H1 (cell line): Measurements from ENCODE around the gene MMP24OS. TPM values are rescaled to one million over a fixed set of nuclear protein-coding genes. Genes with fewer than 3 reads are reported as not detected.

Experiments used
- CTCF ChIA-PET: fragments of 300-600 bp; sonication (Branson Sonifier 250); formaldehyde crosslinking; loops from one replicate; lab custom pipeline; 2021; ENCODE audit not compliant: partially characterized antibody; lab: Charles Lee
- POLR2A ChIA-PET: fragments of 300-600 bp; sonication (Branson Sonifier 250); formaldehyde crosslinking; loops from one replicate; lab custom pipeline; 2021; ENCODE audit warnings: inconsistent platforms; ENCODE audit not compliant: partially characterized antibody; lab: Charles Lee
- DNase-seq, 2 experiments: peaks; one replicate each; pipeline versions ENCODE4 v3.0.0 to v3.0.0-alpha.2; 2010 to 2022; ENCODE audit warnings: low spot score in 2 of 2, low read depth in 1 of 2, mixed read lengths in 1 of 2
- FAIRE-seq: peaks from 2 replicates; lab custom pipeline; 2011; peaks lifted over from hg19 to GRCh38; lab: Jason Lieb, UNC
- H2AFZ ChIP-seq: 2 replicates; pipeline ENCODE4 v1.8.1; 2012; ENCODE audit warnings: low read length, inconsistent platforms
- H2AK5ac ChIP-seq: 2 replicates; pipeline ENCODE4 v1.6.1; 2013; ENCODE audit warnings: low read depth, low read length
- H2BK120ac ChIP-seq: replicated peaks from 2 replicates; pipeline ENCODE3; 2013; ENCODE audit warnings: low read depth, low read length, inconsistent platforms
- H2BK12ac ChIP-seq: 2 replicates; pipeline ENCODE4 v1.6.1; 2013; ENCODE audit warnings: low read depth, low read length
- H2BK15ac ChIP-seq: 2 replicates; pipeline ENCODE4 v1.6.1; 2013; ENCODE audit warnings: low read length
- H2BK20ac ChIP-seq: 2 replicates; pipeline ENCODE4 v1.6.1; 2013; ENCODE audit warnings: low read length
- H2BK5ac ChIP-seq: 2 replicates; pipeline ENCODE4 v1.6.1; 2013; ENCODE audit warnings: low read depth, low read length
- H3K14ac ChIP-seq: 2 replicates; pipeline ENCODE4 v1.6.1; 2013; ENCODE audit warnings: inconsistent platforms; ENCODE audit not compliant: insufficient read length
- H3K18ac ChIP-seq: 2 replicates; pipeline ENCODE4 v1.6.1; 2013; ENCODE audit warnings: low read length; ENCODE audit errors: extremely low read depth
- H3K23ac ChIP-seq: 2 replicates; pipeline ENCODE4 v1.6.1; 2013; ENCODE audit warnings: inconsistent platforms; ENCODE audit not compliant: insufficient read length
- H3K23me2 ChIP-seq: 2 replicates; pipeline ENCODE4 v1.6.1; 2013; ENCODE audit warnings: low read depth, low read length
- H3K27ac ChIP-seq: 2 replicates; pipeline ENCODE4 v1.6.1; 2011; ENCODE audit warnings: low read depth, low read length, inconsistent platforms
- H3K27me3 ChIP-seq, 4 experiments: replicated peaks in 1 of 4; 1 replicate in 1 of 4; 2 replicates in 3 of 4; pipeline versions ENCODE4 v1.6.1 to v1.8.1; 2011 to 2013; ENCODE audit warnings: low read length in 3 of 4, mild to moderate bottlenecking in 3 of 4, inconsistent platforms in 2 of 4, mixed read lengths in 2 of 4, moderate library complexity in 1 of 4; ENCODE audit not compliant: control insufficient read depth in 3 of 4, insufficient read depth in 3 of 4; ENCODE audit errors: extremely low read depth in 1 of 4
- H3K36me3 ChIP-seq, 4 experiments: 2 replicates each; pipeline versions ENCODE4 v1.6.1 to v1.8.1; 2011 to 2013; ENCODE audit warnings: mild to moderate bottlenecking in 4 of 4, low read length in 3 of 4, moderate library complexity in 2 of 4, control low read depth in 1 of 4, inconsistent platforms in 1 of 4; ENCODE audit not compliant: insufficient read depth in 4 of 4, control insufficient read depth in 2 of 4
- H3K4ac ChIP-seq: replicated peaks from 2 replicates; pipeline ENCODE3; 2013; ENCODE audit warnings: low read length, low read depth, mixed read lengths, inconsistent platforms; ENCODE audit not compliant: insufficient read length
- H3K4me1 ChIP-seq, 4 experiments: replicated peaks in 1 of 4; 1 replicate in 1 of 4; 2 replicates in 3 of 4; pipeline versions ENCODE4 v1.6.1 to v1.8.1; 2011 to 2013; ENCODE audit warnings: low read length in 3 of 4, inconsistent platforms in 2 of 4, mixed read lengths in 1 of 4; ENCODE audit not compliant: insufficient read depth in 4 of 4, control insufficient read depth in 3 of 4
- H3K4me2 ChIP-seq, 2 experiments: 2 replicates each; pipeline versions ENCODE4 v1.6.1 to v1.8.1; 2011 to 2013; ENCODE audit warnings: low read depth in 2 of 2, low read length in 2 of 2, control low read depth in 1 of 2, inconsistent platforms in 1 of 2, mild to moderate bottlenecking in 1 of 2; ENCODE audit not compliant: insufficient read depth in 1 of 2
- H3K4me3 ChIP-seq, 4 experiments: fragments of 200-600, 300-600 bp in 1 of 4; sonication (generic), shearing (Covaris generic), sonication (Bioruptor Twin) in 1 of 4; 2 replicates each; pipeline versions ENCODE4 v1.5.1 to v1.8.1; 2011 to 2016; ENCODE audit warnings: low read length in 4 of 4, low read depth in 3 of 4, control low read depth in 2 of 4, inconsistent platforms in 2 of 4, mild to moderate bottlenecking in 2 of 4, mixed read lengths in 1 of 4, moderate library complexity in 1 of 4; ENCODE audit not compliant: insufficient read depth in 2 of 4; ENCODE audit errors: extremely low read depth in 1 of 4
- H3K56ac ChIP-seq: replicated peaks from 2 replicates; pipeline ENCODE3; 2013; ENCODE audit warnings: low read depth, mild to moderate bottlenecking, mixed read lengths, low read length, inconsistent platforms; ENCODE audit not compliant: insufficient read length
- H3K79me1 ChIP-seq: 2 replicates; pipeline ENCODE4 v1.6.1; 2013; ENCODE audit warnings: low read depth, low read length, control low read depth
- H3K79me2 ChIP-seq, 2 experiments: 2 replicates each; pipeline versions ENCODE4 v1.6.1 to v1.8.1; 2012 to 2013; ENCODE audit warnings: low read length in 2 of 2, mild to moderate bottlenecking in 2 of 2, inconsistent platforms in 1 of 2; ENCODE audit not compliant: insufficient read depth in 2 of 2, control insufficient read depth in 1 of 2
- H3K9ac ChIP-seq, 4 experiments: replicated peaks in 1 of 4; 1 replicate in 1 of 4; 2 replicates in 3 of 4; pipeline versions ENCODE4 v1.6.1 to v1.8.1; 2011 to 2013; ENCODE audit warnings: low read depth in 3 of 4, low read length in 3 of 4, control low read depth in 2 of 4, mild to moderate bottlenecking in 2 of 4, moderate library complexity in 2 of 4, inconsistent platforms in 1 of 4; ENCODE audit errors: extremely low read depth in 1 of 4
- H3K9me3 ChIP-seq, 2 experiments: 2 replicates each; pipeline versions ENCODE4 v1.6.1 to v1.8.1; 2012 to 2013; ENCODE audit warnings: mild to moderate bottlenecking in 2 of 2, moderate library complexity in 2 of 2, control low read depth in 1 of 2, inconsistent platforms in 1 of 2, low read depth in 1 of 2, low read length in 1 of 2, mixed read lengths in 1 of 2; ENCODE audit not compliant: insufficient read depth in 2 of 2
- H4K20me1 ChIP-seq, 2 experiments: replicated peaks in 1 of 2; 2 replicates each; pipeline versions ENCODE3 to v1.8.1; 2011 to 2013; ENCODE audit warnings: inconsistent platforms in 2 of 2, low read length in 2 of 2, mild to moderate bottlenecking in 1 of 2; ENCODE audit not compliant: insufficient read depth in 2 of 2, control insufficient read depth in 1 of 2
- H4K5ac ChIP-seq: 2 replicates; pipeline ENCODE4 v1.6.1; 2013; ENCODE audit warnings: low read length, low read depth, mixed read lengths, inconsistent platforms; ENCODE audit not compliant: insufficient read length
- H4K8ac ChIP-seq: 2 replicates; pipeline ENCODE4 v1.8.0; 2013; ENCODE audit warnings: mild to moderate bottlenecking, moderate library complexity, low read length, inconsistent platforms; ENCODE audit not compliant: insufficient read depth; ENCODE audit errors: extremely low read depth
- H4K91ac ChIP-seq: replicated peaks from 2 replicates; pipeline ENCODE3; 2013; ENCODE audit warnings: low read length, mixed read lengths, inconsistent platforms; ENCODE audit not compliant: insufficient read length
- ATF3 ChIP-seq: IDR thresholded peaks from 2 replicates; pipeline ENCODE4 v1.6.1; 2011; ENCODE audit warnings: low read depth, mild to moderate bottlenecking, low read length; ENCODE audit not compliant: insufficient read depth
- BACH1 ChIP-seq: IDR thresholded peaks from 2 replicates; pipeline ENCODE4 v1.6.1; 2012; ENCODE audit warnings: low read length, improper control_type of control experiment
- EP300 ChIP-seq, 2 experiments: IDR thresholded peaks; 1 replicate in 1 of 2; 2 replicates in 1 of 2; pipeline ENCODE4 v1.6.1; 2011 to 2012; ENCODE audit warnings: low read depth in 2 of 2, low read length in 2 of 2, mild to moderate bottlenecking in 2 of 2, borderline replicate concordance in 1 of 2, inconsistent platforms in 1 of 2, moderate library complexity in 1 of 2
- RNF2 ChIP-seq: fragments of 200-900, 300-1000 bp; sonication (generic); IDR thresholded peaks from 2 replicates; pipeline ENCODE4 v1.7.1; 2016; ENCODE audit warnings: borderline replicate concordance, low read depth, mild to moderate bottlenecking, antibody characterized with exemption, low read length; ENCODE audit not compliant: poor library complexity, severe bottlenecking; ENCODE audit errors: missing control alignments
- SIN3A ChIP-seq, 2 experiments: IDR thresholded peaks in 1 of 2; conservative IDR thresholded peaks in 1 of 2; 2 replicates each; pipeline ENCODE4 v1.6.1; 2011 to 2012; ENCODE audit warnings: low read length in 2 of 2, improper control_type of control experiment in 1 of 2, low read depth in 1 of 2, mild to moderate bottlenecking in 1 of 2
- YY1 ChIP-seq: IDR thresholded peaks from 2 replicates; pipeline ENCODE4 v1.6.1; 2011; ENCODE audit warnings: low read depth, mild to moderate bottlenecking, low read length
- WGBS, 2 experiments: shearing (Covaris generic) in 1 of 2; methylation state at CpG; one replicate each; pipeline versions ENCODE4 v1.1.6 to v1.1.7; 2013 to 2015; ENCODE audit warnings: low lambda C conversion rate in 2 of 2, mixed read lengths in 2 of 2, inconsistent platforms in 1 of 2, low coverage in 1 of 2, missing lambda C conversion rate in 1 of 2; ENCODE audit not compliant: insufficient replicate concordance in 2 of 2, insufficient coverage in 1 of 2, insufficient read length in 1 of 2; ENCODE audit errors: extremely low coverage in 1 of 2, missing lambda C conversion rate in 1 of 2; 5-methylcytosine and 5-hydroxymethylcytosine counted together
- polyA plus RNA-seq, 7 experiments: library from polyadenylated mRNA; depleted of rRNA in 3 of 7; stranded (reverse) in 5 of 7; unstranded in 2 of 7; fragments of >200 nt in 5 of 7; fragments of 200-250 nt in 2 of 7; gene quantifications; 1 replicate in 5 of 7; 2 replicates in 1 of 7; 4 replicates in 1 of 7; pipeline versions ENCODE4 v1.2.1 to v1.2.3, GENCODE V29; 2011 to 2013; ENCODE audit warnings: missing spikeins in 2 of 7, mixed read lengths in 2 of 7
- total RNA-seq: library from RNA; stranded (reverse); fragmentation: NEBNext Ultra II Directional; extraction: Animal tissue kit (Norgen Biotek cat#: 25700); gene quantifications from 2 replicates; pipeline ENCODE4 v1.2.1, GENCODE V29; 2021

Gene MMP24OS
- total and polyA plus RNA-seq, 2 of the 8 experiments (the other 6 are each of a cell fraction or from before 2014, with no cell fraction given) = 19.0 to 21.3 TPM

GRCh38 chr20:35295058-35295457 is 17.1 kb upstream of the MMP24OS start:
- no peak for DNase-seq
- Histone ChIP-seq H2BK12ac (no peak overlapping the region), H3K18ac (no peak overlapping the region), H3K4me3 (no peak overlapping the region), H3K27ac (no peak overlapping the region), H3K4me2 (no peak overlapping the region), H3K4ac (no peak overlapping the region), H2BK120ac (no peak overlapping the region), H3K36me3 (no peaks in the 10 kb centered on the region), H3K9ac (no peak overlapping the region), H4K91ac (no peak overlapping the region), H3K79me2 (no peaks in the 10 kb centered on the region), H4K5ac (no peak overlapping the region), H3K79me1 (no peaks in the 10 kb centered on the region), H3K14ac (no peak overlapping the region), H3K27me3 (no peaks in the 10 kb centered on the region), H3K23ac (no peak overlapping the region), H2AK5ac (no peak overlapping the region), H3K56ac (no peak overlapping the region), H2BK15ac (no peak overlapping the region), H3K4me1 (no peaks in the 10 kb centered on the region; a peak in 2 of 7 replicates), H3K9me3 (no peaks in the 10 kb centered on the region), H3K23me2 (no peaks in the 10 kb centered on the region), H2AFZ (no peak overlapping the region), H4K20me1 (no peaks in the 10 kb centered on the region), H2BK20ac (no peak overlapping the region), H4K8ac (no peak overlapping the region), H2BK5ac (no peak overlapping the region)
- 73% methylated on average over 8 of the region's 8 CpGs; no CpG with 5 or more reads in 1 of the 2 experiments for WGBS, 2 experiments
- no peak for FAIRE-seq
- ChIA-PET POLR2A (interaction anchor here (1.0 to 3.4 kb wide), 3 partner anchors 11 to 31 kb away, joined by 3 to 15 read pairs (median 10); partner anchors contain the start of gene EIF6), CTCF (interaction anchor here (2.0 to 13.8 kb wide), 3 partner anchors 12 to 35 kb away, joined by 5 to 130 read pairs (median 104); partner anchors contain the start of genes EIF6 and MMP24OS)
- no peak for TF ChIP-seq ATF3
- TF ChIP-seq BACH1 = no peak
- no peak for TF ChIP-seq SIN3A (conservative IDR thresholded peaks at IDR 0.05 in 1 of 2, IDR thresholded peaks at IDR 0.05 in 1 of 2; ENCODE audit: low read depth in 1 of 2, low read length in 2 of 2)
- no peak for TF ChIP-seq YY1
- TF ChIP-seq EP300 (IDR thresholded peaks at IDR 0.05; ENCODE audit: borderline replicate concordance in 1 of 2, low read depth in 2 of 2, low read length in 2 of 2) = no peak
- no peak for TF ChIP-seq RNF2
